HepG2 (cell line): ENCODE data around the gene MCAM.

ENCODE experiments used
- KLF13 ChIP-seq: sonication (generic); formaldehyde crosslinking; IDR thresholded peaks from 2 replicates; pipeline ENCODE4 v1.4.0; 2020; ENCODE audit warnings: mild to moderate bottlenecking, missing genetic modification reagents
- SMAD3 ChIP-seq: sonication (generic); formaldehyde crosslinking; IDR thresholded peaks from 2 replicates; pipeline ENCODE4 v1.4.0; 2020; ENCODE audit warnings: missing genetic modification reagents
- TGIF2 ChIP-seq: IDR thresholded peaks from 2 replicates; pipeline ENCODE4 v1.6.1; 2016; ENCODE audit warnings: control low read depth, missing compliant biosample characterization
- ZNF121 ChIP-seq: sonication (generic); formaldehyde crosslinking; IDR thresholded peaks from 2 replicates; pipeline ENCODE4 v1.5.0; 2020; ENCODE audit warnings: mild to moderate bottlenecking, missing genetic modification reagents
- ZNF317 ChIP-seq: sonication (generic); formaldehyde crosslinking; IDR thresholded peaks from 2 replicates; pipeline ENCODE4 v1.5.0; 2020; ENCODE audit warnings: mild to moderate bottlenecking, missing genetic modification reagents
- TF ChIP-seq, protein P1 (sequence below), 2 experiments: sonication (generic) in 1 of 2; formaldehyde crosslinking in 1 of 2; IDR thresholded peaks; 2 replicates each; pipeline versions ENCODE4 v1.5.1 to v1.6.1; 2011 to 2020; ENCODE audit warnings: borderline replicate concordance in 1 of 2, low read depth in 1 of 2, low read length in 1 of 2, mild to moderate bottlenecking in 1 of 2, missing genetic modification reagents in 1 of 2, moderate library complexity in 1 of 2
- TF ChIP-seq, protein P2 (sequence below): sonication (generic); formaldehyde crosslinking; IDR thresholded peaks from 2 replicates; pipeline ENCODE4 v1.4.0; 2020; ENCODE audit warnings: missing genetic modification reagents

- TF ChIP-seq, protein P1, sequence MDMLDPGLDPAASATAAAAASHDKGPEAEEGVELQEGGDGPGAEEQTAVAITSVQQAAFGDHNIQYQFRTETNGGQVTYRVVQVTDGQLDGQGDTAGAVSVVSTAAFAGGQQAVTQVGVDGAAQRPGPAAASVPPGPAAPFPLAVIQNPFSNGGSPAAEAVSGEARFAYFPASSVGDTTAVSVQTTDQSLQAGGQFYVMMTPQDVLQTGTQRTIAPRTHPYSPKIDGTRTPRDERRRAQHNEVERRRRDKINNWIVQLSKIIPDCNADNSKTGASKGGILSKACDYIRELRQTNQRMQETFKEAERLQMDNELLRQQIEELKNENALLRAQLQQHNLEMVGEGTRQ (IDR thresholded peaks at IDR 0.05; ENCODE audit: low read depth, low read length), result no peak
- TF ChIP-seq, protein P1 (CRISPR knock-in tag; IDR thresholded peaks at IDR 0.05; ENCODE audit: borderline replicate concordance), result no peak
- TF ChIP-seq TGIF2, result no peak
- no peak for TF ChIP-seq KLF13 (CRISPR knock-in tag)
- TF ChIP-seq SMAD3, result no peak
- TF ChIP-seq, protein P2, sequence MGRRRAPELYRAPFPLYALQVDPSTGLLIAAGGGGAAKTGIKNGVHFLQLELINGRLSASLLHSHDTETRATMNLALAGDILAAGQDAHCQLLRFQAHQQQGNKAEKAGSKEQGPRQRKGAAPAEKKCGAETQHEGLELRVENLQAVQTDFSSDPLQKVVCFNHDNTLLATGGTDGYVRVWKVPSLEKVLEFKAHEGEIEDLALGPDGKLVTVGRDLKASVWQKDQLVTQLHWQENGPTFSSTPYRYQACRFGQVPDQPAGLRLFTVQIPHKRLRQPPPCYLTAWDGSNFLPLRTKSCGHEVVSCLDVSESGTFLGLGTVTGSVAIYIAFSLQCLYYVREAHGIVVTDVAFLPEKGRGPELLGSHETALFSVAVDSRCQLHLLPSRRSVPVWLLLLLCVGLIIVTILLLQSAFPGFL (CRISPR knock-in tag), result no peak
- no peak for TF ChIP-seq ZNF121 (CRISPR knock-in tag)
- no peak for TF ChIP-seq ZNF317 (CRISPR knock-in tag)
Measured at GRCh38 chr11:119340335-119341221, 23.6 kb upstream of the MCAM start, which contains the start of gene C1QTNF5.
